ENCODE data around the gene LRRC3C.

LRRC3C gene

GRCh38 chr17:39949028-39949427, 21.5 kb downstream of the LRRC3C start (continued):
- no peak for TF ChIP-seq ZNF529 (tag by site-specific recombination; IDR thresholded peaks at IDR 0.05; ENCODE audit: insufficient replicate concordance)

- no peaks in the 10 kb centered on the region for H3K36me3 ChIP-seq (ENCODE audit: control insufficient read depth in 2 of 2, insufficient read depth in 1 of 2, low read length in 2 of 2)
- TF ChIP-seq PRDM10 (tag by site-specific recombination; IDR thresholded peaks at IDR 0.05) (peak; percentile 39; the same call in 1 of the 2 replicates), KLF17 (tag by site-specific recombination; IDR thresholded peaks at IDR 0.05) (0 out of 2 replicates have a peak, but pooled peaks have one; percentile 31), ZNF140 (tag by site-specific recombination; IDR thresholded peaks at IDR 0.05) (no peak), ZNF398 (tag by site-specific recombination; IDR thresholded peaks at IDR 0.05) (peak; percentile 73), GLI2 (tag by site-specific recombination; IDR thresholded peaks at IDR 0.05; ENCODE audit: borderline replicate concordance, low read depth) (no peak), GLIS1 (tag by site-specific recombination; IDR thresholded peaks at IDR 0.05) (peak; percentile 14; the same call in 1 of the 2 replicates), TRIM28 (IDR thresholded peaks at IDR 0.05; ENCODE audit: borderline replicate concordance, low read length) (no peak), KLF1 (tag by site-specific recombination; IDR thresholded peaks at IDR 0.05) (peak; percentile 61), WT1 (tag by site-specific recombination; IDR thresholded peaks at IDR 0.05) (peak; percentile 64)
- no peak overlapping the region for H3K4me3 ChIP-seq (ENCODE audit: low read depth, low read length)
- no peaks in the 10 kb centered on the region for H3K9me3 ChIP-seq (ENCODE audit: control insufficient read depth, insufficient read depth, low read depth, low read length)
- peaks cover 3% of the 10 kb centered on the region for H3K4me1 ChIP-seq (ENCODE audit: control insufficient read depth, insufficient read depth, low read length)
- no peak overlapping the region for H3K27ac ChIP-seq (ENCODE audit: extremely low read depth, low read depth, low read length)
- CTCF ChIA-PET = interaction anchor here (0.9 to 5.7 kb wide), 4 partner anchors 12 to 30 kb away, joined by 3 to 35 read pairs (median 3); partner anchors contain the start of gene PSMD3
- POLR2A ChIA-PET = interaction anchor here (1.1 kb wide), 1 partner anchor 12 kb away, joined by 3 read pairs; no protein-coding TSS in a partner anchor
Observed at GRCh38 chr17:39950871-39951348, 23.4 kb downstream of the LRRC3C start.

GRCh38 chr17:39951924-39952679, 24.6 kb downstream of the LRRC3C start:
- Histone ChIP-seq H3K4me3 (ENCODE audit: low read depth, low read length) (peak overlapping the region; percentile 14), H3K27ac (ENCODE audit: extremely low read depth, low read depth, low read length) (no peak overlapping the region), H3K4me1 (ENCODE audit: control insufficient read depth, insufficient read depth, low read length) (peaks cover 3% of the 10 kb centered on the region), H3K9me3 (ENCODE audit: control insufficient read depth, insufficient read depth, low read depth, low read length) (no peaks in the 10 kb centered on the region), H3K36me3 (ENCODE audit: control insufficient read depth in 2 of 2, insufficient read depth in 1 of 2, low read length in 2 of 2) (no peaks in the 10 kb centered on the region)
- ChIA-PET POLR2A (interaction anchor here (0.6 to 3.3 kb wide), 8 partner anchors 16 to 1092 kb away, joined by 3 to 41 read pairs (median 4); partner anchors contain the start of gene PSMD3), CTCF (interaction anchor here (0.5 to 5.7 kb wide), 5 partner anchors 9 to 405 kb away, joined by 3 to 35 read pairs (median 3); no protein-coding TSS in a partner anchor)
- TF ChIP-seq ZNF155 (tag by site-specific recombination; IDR thresholded peaks at IDR 0.05) = no peak
- no peak for TF ChIP-seq ZFP3 (tag by site-specific recombination; IDR thresholded peaks at IDR 0.05; ENCODE audit: low read depth)
- TF ChIP-seq ZNF398 (tag by site-specific recombination; IDR thresholded peaks at IDR 0.05) = no peak
- peak; percentile 57; the same call in 1 of the 2 replicates for TF ChIP-seq ZNF600 (tag by site-specific recombination; IDR thresholded peaks at IDR 0.05)
- TF ChIP-seq IKZF3 (tag by site-specific recombination; IDR thresholded peaks at IDR 0.05) = no peak
- no peak for TF ChIP-seq SCRT1 (tag by site-specific recombination; IDR thresholded peaks at IDR 0.05; ENCODE audit: borderline replicate concordance)
- no peak for TF ChIP-seq ZNF510 (tag by site-specific recombination; IDR thresholded peaks at IDR 0.05; ENCODE audit: insufficient replicate concordance)
- 0 out of 2 replicates have a peak, but pooled peaks have one; percentile 27 for TF ChIP-seq SP7 (tag by site-specific recombination; IDR thresholded peaks at IDR 0.05)
- TF ChIP-seq HOXD13 (CRISPR knock-in tag; IDR thresholded peaks at IDR 0.05; ENCODE audit: borderline replicate concordance) = no peak
- peak; percentile 37; the same call in 1 of the 2 replicates for TF ChIP-seq ZNF366 (tag by site-specific recombination; conservative IDR thresholded peaks at IDR 0.05)
- TF ChIP-seq ZSCAN16 (tag by site-specific recombination; IDR thresholded peaks at IDR 0.05) = no peak
- no peak for TF ChIP-seq ZFHX2 (tag by site-specific recombination; conservative IDR thresholded peaks at IDR 0.05)
